Measurements from ENCODE around the gene STAP1.

Gene STAP1

DNA sequence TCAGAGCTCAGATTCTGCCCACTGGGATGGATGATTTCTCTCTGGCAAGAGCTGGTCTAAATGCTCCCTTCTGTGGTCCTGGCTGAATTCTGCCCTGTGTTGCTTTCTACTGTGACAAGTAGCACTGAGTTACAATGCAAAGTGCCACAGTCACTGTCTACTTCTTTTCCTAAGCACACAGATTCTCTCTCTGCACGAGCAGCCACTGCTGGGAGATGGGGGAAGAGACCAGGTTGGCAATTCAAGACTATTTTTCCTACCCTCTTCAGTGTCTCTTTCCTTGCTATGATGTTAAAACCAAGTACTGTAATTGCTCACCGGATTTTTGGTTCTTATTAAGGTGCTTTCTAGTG lies 45.5 kb downstream of the STAP1 start (continued):
- TF ChIP-seq ZNF70 (CRISPR knock-in tag; IDR thresholded peaks at IDR 0.05) (no peak), CSDC2 (CRISPR knock-in tag; IDR thresholded peaks at IDR 0.05) (no peak), ISL1 (CRISPR knock-in tag; IDR thresholded peaks at IDR 0.05) (no peak), ZFP3 (CRISPR knock-in tag; IDR thresholded peaks at IDR 0.05) (no peak), ARNTL (CRISPR knock-in tag; IDR thresholded peaks at IDR 0.05; ENCODE audit: borderline replicate concordance, low read depth) (no peak), ZC3H10 (CRISPR knock-in tag; IDR thresholded peaks at IDR 0.05) (no peak), ZFP30 (CRISPR knock-in tag; IDR thresholded peaks at IDR 0.05) (no peak), GLIS3 (CRISPR knock-in tag; IDR thresholded peaks at IDR 0.05) (no peak), OSR1 (CRISPR knock-in tag; IDR thresholded peaks at IDR 0.05) (no peak), TOX (CRISPR knock-in tag; IDR thresholded peaks at IDR 0.05; ENCODE audit: borderline replicate concordance) (no peak)

DNA sequence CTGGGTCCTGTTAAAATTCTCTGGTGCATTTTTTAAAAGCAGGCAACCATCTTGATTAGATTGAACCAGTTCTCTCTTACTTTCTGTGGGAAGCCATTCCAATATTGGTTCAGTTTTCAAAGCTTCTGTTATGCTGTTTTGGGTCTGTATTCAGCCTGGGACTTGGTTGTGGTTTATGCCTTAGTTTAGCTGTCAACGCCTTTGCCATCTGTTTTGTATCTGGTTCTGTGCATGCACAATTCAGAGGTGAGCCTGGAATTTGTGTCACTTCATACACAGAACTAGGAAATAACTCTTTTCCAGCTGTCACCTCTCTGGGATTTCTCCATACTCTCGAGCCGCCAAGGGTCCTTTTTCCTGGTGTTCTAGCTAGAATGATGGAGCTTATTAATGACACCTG lies 46.2 kb downstream of the STAP1 start:
- TF ChIP-seq, protein P1, sequence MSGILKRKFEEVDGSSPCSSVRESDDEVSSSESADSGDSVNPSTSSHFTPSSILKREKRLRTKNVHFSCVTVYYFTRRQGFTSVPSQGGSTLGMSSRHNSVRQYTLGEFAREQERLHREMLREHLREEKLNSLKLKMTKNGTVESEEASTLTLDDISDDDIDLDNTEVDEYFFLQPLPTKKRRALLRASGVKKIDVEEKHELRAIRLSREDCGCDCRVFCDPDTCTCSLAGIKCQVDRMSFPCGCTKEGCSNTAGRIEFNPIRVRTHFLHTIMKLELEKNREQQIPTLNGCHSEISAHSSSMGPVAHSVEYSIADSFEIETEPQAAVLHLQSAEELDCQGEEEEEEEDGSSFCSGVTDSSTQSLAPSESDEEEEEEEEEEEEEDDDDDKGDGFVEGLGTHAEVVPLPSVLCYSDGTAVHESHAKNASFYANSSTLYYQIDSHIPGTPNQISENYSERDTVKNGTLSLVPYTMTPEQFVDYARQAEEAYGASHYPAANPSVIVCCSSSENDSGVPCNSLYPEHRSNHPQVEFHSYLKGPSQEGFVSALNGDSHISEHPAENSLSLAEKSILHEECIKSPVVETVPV (CRISPR knock-in tag; IDR thresholded peaks at IDR 0.05), result no peak
- TF ChIP-seq ZFP30 (CRISPR knock-in tag; IDR thresholded peaks at IDR 0.05) (no peak), OSR1 (CRISPR knock-in tag; IDR thresholded peaks at IDR 0.05) (no peak), PPARA (CRISPR knock-in tag; IDR thresholded peaks at IDR 0.05; ENCODE audit: borderline replicate concordance) (no peak), BACH2 (CRISPR knock-in tag; IDR thresholded peaks at IDR 0.05; ENCODE audit: borderline replicate concordance) (no peak), ZNF70 (CRISPR knock-in tag; IDR thresholded peaks at IDR 0.05) (no peak), ZNF565 (CRISPR knock-in tag; conservative IDR thresholded peaks at IDR 0.05; ENCODE audit: low read depth) (no peak), ZFP3 (CRISPR knock-in tag; IDR thresholded peaks at IDR 0.05) (no peak), CSDC2 (CRISPR knock-in tag; IDR thresholded peaks at IDR 0.05) (no peak), ZC3H10 (CRISPR knock-in tag; IDR thresholded peaks at IDR 0.05) (no peak)
- TF ChIP-seq, protein P2, sequence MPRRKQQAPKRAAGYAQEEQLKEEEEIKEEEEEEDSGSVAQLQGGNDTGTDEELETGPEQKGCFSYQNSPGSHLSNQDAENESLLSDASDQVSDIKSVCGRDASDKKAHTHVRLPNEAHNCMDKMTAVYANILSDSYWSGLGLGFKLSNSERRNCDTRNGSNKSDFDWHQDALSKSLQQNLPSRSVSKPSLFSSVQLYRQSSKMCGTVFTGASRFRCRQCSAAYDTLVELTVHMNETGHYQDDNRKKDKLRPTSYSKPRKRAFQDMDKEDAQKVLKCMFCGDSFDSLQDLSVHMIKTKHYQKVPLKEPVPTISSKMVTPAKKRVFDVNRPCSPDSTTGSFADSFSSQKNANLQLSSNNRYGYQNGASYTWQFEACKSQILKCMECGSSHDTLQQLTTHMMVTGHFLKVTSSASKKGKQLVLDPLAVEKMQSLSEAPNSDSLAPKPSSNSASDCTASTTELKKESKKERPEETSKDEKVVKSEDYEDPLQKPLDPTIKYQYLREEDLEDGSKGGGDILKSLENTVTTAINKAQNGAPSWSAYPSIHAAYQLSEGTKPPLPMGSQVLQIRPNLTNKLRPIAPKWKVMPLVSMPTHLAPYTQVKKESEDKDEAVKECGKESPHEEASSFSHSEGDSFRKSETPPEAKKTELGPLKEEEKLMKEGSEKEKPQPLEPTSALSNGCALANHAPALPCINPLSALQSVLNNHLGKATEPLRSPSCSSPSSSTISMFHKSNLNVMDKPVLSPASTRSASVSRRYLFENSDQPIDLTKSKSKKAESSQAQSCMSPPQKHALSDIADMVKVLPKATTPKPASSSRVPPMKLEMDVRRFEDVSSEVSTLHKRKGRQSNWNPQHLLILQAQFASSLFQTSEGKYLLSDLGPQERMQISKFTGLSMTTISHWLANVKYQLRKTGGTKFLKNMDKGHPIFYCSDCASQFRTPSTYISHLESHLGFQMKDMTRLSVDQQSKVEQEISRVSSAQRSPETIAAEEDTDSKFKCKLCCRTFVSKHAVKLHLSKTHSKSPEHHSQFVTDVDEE (CRISPR knock-in tag; IDR thresholded peaks at IDR 0.05), result no peak
- TF ChIP-seq, protein P3, sequence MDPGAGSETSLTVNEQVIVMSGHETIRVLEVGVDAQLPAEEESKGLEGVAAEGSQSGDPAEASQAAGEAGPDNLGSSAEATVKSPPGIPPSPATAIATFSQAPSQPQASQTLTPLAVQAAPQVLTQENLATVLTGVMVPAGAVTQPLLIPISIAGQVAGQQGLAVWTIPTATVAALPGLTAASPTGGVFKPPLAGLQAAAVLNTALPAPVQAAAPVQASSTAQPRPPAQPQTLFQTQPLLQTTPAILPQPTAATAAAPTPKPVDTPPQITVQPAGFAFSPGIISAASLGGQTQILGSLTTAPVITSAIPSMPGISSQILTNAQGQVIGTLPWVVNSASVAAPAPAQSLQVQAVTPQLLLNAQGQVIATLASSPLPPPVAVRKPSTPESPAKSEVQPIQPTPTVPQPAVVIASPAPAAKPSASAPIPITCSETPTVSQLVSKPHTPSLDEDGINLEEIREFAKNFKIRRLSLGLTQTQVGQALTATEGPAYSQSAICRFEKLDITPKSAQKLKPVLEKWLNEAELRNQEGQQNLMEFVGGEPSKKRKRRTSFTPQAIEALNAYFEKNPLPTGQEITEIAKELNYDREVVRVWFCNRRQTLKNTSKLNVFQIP (CRISPR knock-in tag; IDR thresholded peaks at IDR 0.05; ENCODE audit: borderline replicate concordance, low read depth), result no peak
- TF ChIP-seq, protein P4, sequence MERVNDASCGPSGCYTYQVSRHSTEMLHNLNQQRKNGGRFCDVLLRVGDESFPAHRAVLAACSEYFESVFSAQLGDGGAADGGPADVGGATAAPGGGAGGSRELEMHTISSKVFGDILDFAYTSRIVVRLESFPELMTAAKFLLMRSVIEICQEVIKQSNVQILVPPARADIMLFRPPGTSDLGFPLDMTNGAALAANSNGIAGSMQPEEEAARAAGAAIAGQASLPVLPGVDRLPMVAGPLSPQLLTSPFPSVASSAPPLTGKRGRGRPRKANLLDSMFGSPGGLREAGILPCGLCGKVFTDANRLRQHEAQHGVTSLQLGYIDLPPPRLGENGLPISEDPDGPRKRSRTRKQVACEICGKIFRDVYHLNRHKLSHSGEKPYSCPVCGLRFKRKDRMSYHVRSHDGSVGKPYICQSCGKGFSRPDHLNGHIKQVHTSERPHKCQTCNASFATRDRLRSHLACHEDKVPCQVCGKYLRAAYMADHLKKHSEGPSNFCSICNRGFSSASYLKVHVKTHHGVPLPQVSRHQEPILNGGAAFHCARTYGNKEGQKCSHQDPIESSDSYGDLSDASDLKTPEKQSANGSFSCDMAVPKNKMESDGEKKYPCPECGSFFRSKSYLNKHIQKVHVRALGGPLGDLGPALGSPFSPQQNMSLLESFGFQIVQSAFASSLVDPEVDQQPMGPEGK (CRISPR knock-in tag; IDR thresholded peaks at IDR 0.05; ENCODE audit: borderline replicate concordance), result no peak
- ATAC-seq, result peak; percentile 48; the same call in 2 of the 3 replicates

DNA sequence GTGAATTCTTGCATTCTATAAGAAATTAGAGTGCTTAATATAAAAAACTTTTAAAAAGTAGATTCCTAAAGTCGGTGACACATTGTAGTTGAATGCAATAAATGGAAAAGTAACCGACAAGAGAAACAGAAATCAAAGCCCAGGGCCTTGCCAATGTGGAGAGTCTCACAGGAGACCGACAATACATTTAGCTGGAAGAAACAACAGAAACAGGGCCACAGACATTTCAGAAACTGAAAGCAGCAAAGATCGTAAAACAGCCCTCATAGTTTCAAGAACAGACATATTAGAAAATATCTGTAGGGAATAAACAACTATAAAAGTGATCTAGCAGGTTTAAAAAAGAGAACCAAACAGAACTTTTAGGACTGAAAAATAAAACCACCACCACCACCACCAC lies 49.5 kb downstream of the STAP1 start:
- no peak for ATAC-seq
- TF ChIP-seq RARB (CRISPR knock-in tag; IDR thresholded peaks at IDR 0.05), result no peak
- TF ChIP-seq, protein P3 (CRISPR knock-in tag; IDR thresholded peaks at IDR 0.05; ENCODE audit: borderline replicate concordance, low read depth), result no peak
- TF ChIP-seq ZNF70 (CRISPR knock-in tag; IDR thresholded peaks at IDR 0.05), result no peak
- no peak for TF ChIP-seq GLIS3 (CRISPR knock-in tag; IDR thresholded peaks at IDR 0.05)
- TF ChIP-seq ZC3H10 (CRISPR knock-in tag; IDR thresholded peaks at IDR 0.05), result no peak
- TF ChIP-seq, protein P5, sequence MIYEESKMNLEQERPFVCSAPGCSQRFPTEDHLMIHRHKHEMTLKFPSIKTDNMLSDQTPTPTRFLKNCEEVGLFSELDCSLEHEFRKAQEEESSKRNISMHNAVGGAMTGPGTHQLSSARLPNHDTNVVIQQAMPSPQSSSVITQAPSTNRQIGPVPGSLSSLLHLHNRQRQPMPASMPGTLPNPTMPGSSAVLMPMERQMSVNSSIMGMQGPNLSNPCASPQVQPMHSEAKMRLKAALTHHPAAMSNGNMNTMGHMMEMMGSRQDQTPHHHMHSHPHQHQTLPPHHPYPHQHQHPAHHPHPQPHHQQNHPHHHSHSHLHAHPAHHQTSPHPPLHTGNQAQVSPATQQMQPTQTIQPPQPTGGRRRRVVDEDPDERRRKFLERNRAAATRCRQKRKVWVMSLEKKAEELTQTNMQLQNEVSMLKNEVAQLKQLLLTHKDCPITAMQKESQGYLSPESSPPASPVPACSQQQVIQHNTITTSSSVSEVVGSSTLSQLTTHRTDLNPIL (CRISPR knock-in tag; IDR thresholded peaks at IDR 0.05; ENCODE audit: low read depth), result no peak
- TF ChIP-seq ZNF8 (CRISPR knock-in tag; IDR thresholded peaks at IDR 0.05), result no peak
- no peak for TF ChIP-seq ZFP30 (CRISPR knock-in tag; IDR thresholded peaks at IDR 0.05)

Data from SK-N-SH treated with all-trans-retinoic acid at 6 μM for 48 hours (cell line).